K562 treated with DMSO at 1 percent for 48 hours (cell line): ENCODE measurements around the gene C5orf47. TPM values are rescaled to one million over a fixed set of nuclear protein-coding genes. Genes with fewer than 3 reads are reported as not detected.

Experiments used
- total RNA-seq: library from RNA; unstranded; fragments of 300-600 nt; gene quantifications from 2 replicates; pipeline ENCODE4 v1.2.3, GENCODE V29; 2022; ENCODE audit warnings: low replicate concordance; ENCODE audit errors: extremely low read depth

The C5orf47 gene
- not detected in 2 replicates for total RNA-seq

GRCh38 chr5:173988554-173989431, at the start of gene C5orf47:
C5orf47 (plus strand) TSS chr5:173989170; CDS start chr5:173989264, 94 bp downstream.

GRCh38 chr5:174045470-174046025, 56.6 kb downstream of the C5orf47 start, which contains the start of gene NSG2:
NSG2 (plus strand) TSS chr5:174045706; CDS start chr5:174046756, 1,050 bp downstream.

Other genes with a start within 250 kb of the C5orf47 start
- gene CPEB4, start 100.8 kb upstream of the C5orf47 start, total RNA-seq = not detected in 2 replicates
- gene NSG2, start 56.5 kb downstream of the C5orf47 start, total RNA-seq = not detected in 2 replicates